GM18526 (cell line): ENCODE measurements around the gene RBMS2.

Experiments
- POLR2A ChIP-seq: IDR thresholded peaks from 3 replicates; pipeline ENCODE4 v1.6.1; 2011; ENCODE audit not compliant: insufficient read length; ENCODE audit errors: extremely low read depth

Gene RBMS2

GRCh38 chr12:56581418-56582145, 60.0 kb downstream of the RBMS2 start:
- TF ChIP-seq POLR2A: no peak

GRCh38 chr12:56585098-56585497, 63.5 kb downstream of the RBMS2 start:
- no peak for TF ChIP-seq POLR2A

GRCh38 chr12:56589783-56590182, 68.2 kb downstream of the RBMS2 start:
- TF ChIP-seq POLR2A: no peak

DNA sequence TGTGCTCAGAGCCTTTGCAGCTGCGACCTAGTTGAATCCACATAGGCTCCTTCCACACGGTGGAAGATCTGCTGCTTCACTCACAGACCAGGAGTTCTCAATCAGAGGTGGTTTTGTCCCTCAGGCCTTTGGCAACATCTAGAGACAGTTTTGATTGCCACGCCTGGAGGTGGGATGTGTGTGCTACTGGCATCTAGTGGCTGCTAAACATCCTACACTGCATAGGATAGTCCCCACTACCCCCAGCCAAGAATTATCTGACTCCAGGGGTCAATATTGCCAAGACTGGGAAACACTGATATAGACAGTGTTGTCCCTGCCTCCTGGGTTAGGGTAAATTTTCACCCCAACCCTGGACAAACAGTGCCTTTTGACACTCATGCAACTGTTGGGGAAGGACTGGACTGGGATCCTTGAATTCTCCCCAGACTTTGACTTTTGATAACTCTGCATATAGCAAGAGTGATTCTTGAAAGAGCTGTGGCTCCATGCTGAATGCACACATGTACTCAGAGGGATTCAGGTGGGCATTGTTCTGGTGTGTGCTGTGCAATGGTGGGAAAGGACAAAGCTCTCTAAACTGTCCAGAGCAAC, 68.7 kb downstream of the RBMS2 start:
- TF ChIP-seq POLR2A: no peak

DNA sequence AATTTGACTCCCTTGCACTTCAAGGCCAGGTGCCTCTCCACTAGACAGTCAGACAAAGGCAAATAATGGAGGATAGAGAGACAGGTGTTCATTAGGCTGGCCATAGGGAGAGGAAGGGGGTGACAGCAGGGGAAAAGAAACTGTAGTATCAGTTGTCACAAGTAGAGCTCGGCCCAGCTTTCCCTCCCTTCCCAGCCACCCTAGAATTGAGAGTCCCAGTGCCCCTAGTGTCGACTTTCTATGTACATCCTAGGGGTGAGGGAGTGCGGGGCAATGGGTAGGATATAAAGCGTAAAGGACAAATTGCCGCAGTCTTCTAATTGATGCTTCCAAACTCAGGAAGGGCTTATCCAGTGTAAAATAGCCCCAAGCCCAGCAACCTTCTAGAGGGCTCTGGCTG, 69.5 kb downstream of the RBMS2 start:
- TF ChIP-seq POLR2A: no peak

DNA sequence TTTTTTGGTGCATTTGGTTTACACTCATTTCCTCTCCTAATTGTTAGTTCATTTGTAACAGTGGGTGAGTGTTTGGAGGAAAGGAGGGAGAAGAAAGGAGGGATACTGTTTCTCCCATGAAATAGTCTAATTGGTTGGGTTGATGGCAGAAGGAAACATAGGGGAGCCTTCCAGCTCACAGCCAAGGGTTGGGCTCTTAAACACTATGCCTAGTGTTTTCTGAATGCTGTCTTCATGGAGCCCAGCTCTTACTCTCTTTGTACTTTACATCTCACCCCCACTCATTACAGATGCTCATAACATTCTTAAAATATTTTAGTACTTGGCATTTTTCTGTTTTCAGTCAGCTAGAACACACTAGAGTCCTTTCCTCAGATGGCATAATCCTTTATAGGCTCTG, 70.3 kb downstream of the RBMS2 start:
- TF ChIP-seq POLR2A: no peak

GRCh38 chr12:56593909-56594621, 72.4 kb downstream of the RBMS2 start:
- TF ChIP-seq POLR2A: no peak

- no peak for TF ChIP-seq POLR2A
Observed at GRCh38 chr12:56596815-56597214, 75.2 kb downstream of the RBMS2 start.

DNA sequence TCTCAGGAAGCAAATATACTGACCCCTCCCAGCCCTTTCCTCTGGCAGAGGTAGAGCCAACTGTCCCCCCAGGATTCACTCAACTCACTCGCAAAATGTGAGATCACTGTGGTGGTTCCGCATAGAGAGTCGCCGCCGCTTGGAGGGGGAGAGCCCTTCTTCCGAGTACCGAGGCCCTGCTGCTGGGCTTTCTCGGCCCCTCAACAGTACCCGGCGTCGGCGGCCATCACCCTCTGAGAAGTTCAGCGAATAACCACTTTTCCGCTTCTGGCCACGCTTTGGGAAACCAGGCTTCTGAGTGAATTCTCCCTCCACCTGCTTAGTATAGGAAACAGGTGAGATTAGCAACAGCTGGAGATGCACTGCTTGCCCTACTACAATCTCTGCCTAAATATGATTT, 77.4 kb downstream of the RBMS2 start:
- no peak for TF ChIP-seq POLR2A

DNA sequence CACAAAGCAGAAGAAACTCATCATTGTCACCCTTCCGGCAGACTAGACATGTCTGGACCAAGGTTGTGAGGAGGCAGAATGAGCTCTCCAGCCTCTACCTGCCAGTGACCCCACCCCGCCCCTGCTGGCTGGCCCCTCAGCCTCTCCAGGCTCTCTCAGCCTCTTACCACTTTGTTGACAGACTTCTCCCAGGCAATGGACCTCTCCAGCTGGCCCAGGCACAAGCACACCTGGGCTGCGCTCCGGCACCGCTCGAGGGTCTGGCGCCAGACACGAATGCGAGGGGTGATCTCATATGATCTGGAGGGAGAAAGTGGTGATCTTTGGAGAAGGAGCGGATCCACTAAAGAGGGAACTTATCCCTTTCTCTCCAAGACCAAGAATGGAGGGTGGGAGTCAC, 78.2 kb downstream of the RBMS2 start:
- TF ChIP-seq POLR2A: no peak

- TF ChIP-seq POLR2A: no peak
Observed at GRCh38 chr12:56600753-56601152, 79.1 kb downstream of the RBMS2 start.

DNA sequence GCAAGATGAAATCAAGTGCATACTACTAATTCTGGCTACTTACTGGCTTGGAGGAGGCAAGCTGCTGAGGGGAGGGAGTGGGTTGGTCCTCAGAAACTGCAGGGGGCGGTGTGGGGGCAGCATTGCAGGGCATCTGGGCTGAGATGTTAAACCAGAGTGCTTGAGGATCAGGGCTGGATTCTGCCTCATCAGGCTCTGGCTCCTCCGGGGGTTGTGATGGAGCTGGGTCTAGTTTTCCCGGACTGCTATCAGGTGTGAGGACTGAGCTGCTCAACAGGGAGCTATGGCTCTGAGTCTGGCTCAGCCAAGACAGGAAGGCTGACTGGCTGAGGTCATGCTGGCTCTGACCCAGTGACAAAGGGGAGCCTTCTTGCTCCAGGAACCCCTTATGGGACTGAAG, 79.9 kb downstream of the RBMS2 start:
- no peak for TF ChIP-seq POLR2A

DNA sequence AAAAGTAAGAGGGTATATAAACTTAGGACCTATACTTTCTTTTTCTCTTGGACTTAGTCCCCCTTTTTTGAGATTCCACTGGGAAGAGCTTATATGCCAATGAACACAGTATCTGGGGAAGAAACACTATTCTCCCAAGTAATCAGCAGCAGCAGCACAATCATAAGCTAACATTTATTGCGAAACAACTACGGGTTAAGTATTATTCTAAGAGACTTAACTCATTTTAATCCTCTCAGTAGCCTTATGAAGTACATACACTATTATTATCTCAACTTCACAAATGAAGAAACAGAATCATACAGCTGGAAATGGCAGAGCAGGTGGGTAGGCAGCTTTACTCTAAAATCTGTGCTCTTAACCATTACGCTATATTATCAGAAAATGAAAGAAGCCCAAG, 80.6 kb downstream of the RBMS2 start:
- no peak for TF ChIP-seq POLR2A

DNA sequence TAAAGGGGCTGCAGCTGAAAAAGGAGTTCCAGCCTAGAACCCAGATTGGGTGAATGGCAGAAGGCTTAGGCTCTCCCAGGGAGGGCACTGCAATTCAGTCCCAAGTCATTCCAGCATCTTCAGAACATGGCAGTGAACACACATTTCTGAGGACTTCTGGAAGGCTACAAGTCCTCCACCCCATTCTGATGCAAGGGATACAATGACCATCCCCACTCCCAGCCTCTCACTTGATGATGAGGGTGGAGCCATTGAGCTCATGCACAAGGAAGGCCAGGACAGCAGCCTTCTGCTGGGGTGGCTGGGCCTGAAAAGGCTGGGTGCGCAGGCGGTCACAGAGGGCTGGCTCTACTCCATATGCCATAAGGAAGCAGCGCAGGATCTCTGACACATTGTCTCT, 82.7 kb downstream of the RBMS2 start:
- no peak for TF ChIP-seq POLR2A

- no peak for TF ChIP-seq POLR2A
Observed at GRCh38 chr12:56614627-56615026, 93.0 kb downstream of the RBMS2 start.

- no peak for TF ChIP-seq POLR2A
Observed at GRCh38 chr12:56616244-56616643, 94.6 kb downstream of the RBMS2 start.
